WTC11 (cell line): ENCODE results near the gene POU2F1. TPM values are rescaled to one million over a fixed set of nuclear protein-coding genes. Genes with fewer than 3 reads are reported as not detected.

ENCODE experiments used
- ATAC-seq: fragments of 200-7000 bp; cut with Tn5 transposase; 2 replicates; pipeline ENCODE4 v1.10.0; 2021; ENCODE audit warnings: mild to moderate bottlenecking, moderate library complexity
- CTCF ChIA-PET: fragments of 300-600 bp; sonication (Branson Sonifier 250); formaldehyde crosslinking; loops from one replicate; lab custom pipeline; 2021; ENCODE audit warnings: antibody characterized with exemption; lab: Charles Lee
- POLR2A ChIA-PET: fragments of 350-600 bp; sonication (Branson Sonifier 250); formaldehyde crosslinking; loops from one replicate; lab custom pipeline; 2021; ENCODE audit warnings: antibody characterized with exemption; lab: Charles Lee
- DNase-seq: peaks from one replicate; pipeline ENCODE4 v3.0.0; 2021; ENCODE audit warnings: low spot score
- H3K27ac Mint-ChIP-seq: 2 replicates; pipeline ENCODE4 v1.8.0; 2021; ENCODE audit warnings: mixed read lengths
- H3K27me3 Mint-ChIP-seq: 2 replicates; pipeline ENCODE4 v1.8.0; 2021; ENCODE audit warnings: low read depth, mild to moderate bottlenecking, moderate library complexity, mixed read lengths
- H3K36me3 Mint-ChIP-seq: 2 replicates; pipeline ENCODE4 v1.8.0; 2021; ENCODE audit warnings: mixed read lengths
- H3K4me1 Mint-ChIP-seq: 2 replicates; pipeline ENCODE4 v1.8.0; 2022; ENCODE audit warnings: mixed read lengths
- H3K4me3 Mint-ChIP-seq: 2 replicates; pipeline ENCODE4 v1.8.0; 2021; ENCODE audit warnings: mild to moderate bottlenecking, moderate library complexity, mixed read lengths
- H3K9me3 Mint-ChIP-seq: 2 replicates; pipeline ENCODE4 v1.8.0; 2021; ENCODE audit warnings: mixed read lengths
- ARID4B ChIP-seq: sonication (generic); formaldehyde crosslinking; IDR thresholded peaks from 2 replicates; pipeline ENCODE4 v1.8.0; 2023; ENCODE audit warnings: missing genetic modification reagents, mild to moderate bottlenecking, borderline replicate concordance
- E2F5 ChIP-seq: sonication (generic); formaldehyde crosslinking; IDR thresholded peaks from 2 replicates; pipeline ENCODE4 v1.8.1; 2022; ENCODE audit warnings: mild to moderate bottlenecking, moderate library complexity, missing genetic modification reagents
- HMGXB4 ChIP-seq: sonication (generic); formaldehyde crosslinking; IDR thresholded peaks from 2 replicates; pipeline ENCODE4 v1.8.1; 2023; ENCODE audit warnings: mild to moderate bottlenecking, moderate library complexity, missing genetic modification reagents
- IRF1 ChIP-seq: sonication (generic); formaldehyde crosslinking; IDR thresholded peaks from 2 replicates; pipeline ENCODE4 v1.8.0; 2023; ENCODE audit warnings: missing genetic modification reagents
- SMAD3 ChIP-seq: sonication (generic); formaldehyde crosslinking; IDR thresholded peaks from 2 replicates; pipeline ENCODE4 v1.8.0; 2022; ENCODE audit warnings: missing genetic modification reagents, mild to moderate bottlenecking, borderline replicate concordance
- USF1 ChIP-seq: sonication (generic); formaldehyde crosslinking; IDR thresholded peaks from 2 replicates; pipeline ENCODE4 v1.8.0; 2022; ENCODE audit warnings: mild to moderate bottlenecking, missing genetic modification reagents
- ZNF121 ChIP-seq: sonication (generic); formaldehyde crosslinking; IDR thresholded peaks from 2 replicates; pipeline ENCODE4 v1.8.0; 2023; ENCODE audit warnings: missing genetic modification reagents
- ZNF138 ChIP-seq: sonication (generic); formaldehyde crosslinking; conservative IDR thresholded peaks from 2 replicates; pipeline ENCODE4 v1.8.1; 2022; ENCODE audit warnings: mild to moderate bottlenecking, moderate library complexity, missing genetic modification reagents
- ZNF263 ChIP-seq: sonication (generic); formaldehyde crosslinking; IDR thresholded peaks from 2 replicates; pipeline ENCODE4 v1.8.1; 2022; ENCODE audit warnings: low read depth, mild to moderate bottlenecking, moderate library complexity, missing genetic modification reagents
- total RNA-seq: library from RNA; stranded (reverse); gene quantifications from 3 replicates; pipeline ENCODE4 v1.2.3, GENCODE V29; 2021
- TF ChIP-seq, protein P1 (sequence below): sonication (generic); formaldehyde crosslinking; IDR thresholded peaks from 2 replicates; pipeline ENCODE4 v1.8.1; 2023; ENCODE audit warnings: mild to moderate bottlenecking, missing genetic modification reagents, borderline replicate concordance
- TF ChIP-seq, protein P2 (sequence below): sonication (generic); formaldehyde crosslinking; IDR thresholded peaks from 2 replicates; pipeline ENCODE4 v1.8.1; 2022; ENCODE audit warnings: low read depth, missing genetic modification reagents, borderline replicate concordance
- TF ChIP-seq, protein P3 (sequence below): fragments of 250-450 bp; sonication (Bioruptor Pico); conservative IDR thresholded peaks from 2 replicates; pipeline ENCODE4 v1.9.0; 2021; ENCODE audit warnings: mild to moderate bottlenecking

The POU2F1 gene
- total RNA-seq, 1 experiment from 2014 or later = 51.3 TPM

- no peak for TF ChIP-seq HMGXB4 (CRISPR knock-in tag)
- TF ChIP-seq USF1 (CRISPR knock-in tag) = no peak
- TF ChIP-seq ZNF121 (CRISPR knock-in tag) = no peak
- TF ChIP-seq ZNF138 (CRISPR knock-in tag) = no peak
These were observed 110.1 kb downstream of the POU2F1 start (continued) for GRCh38 chr1:167330601-167331293.

- Mint-ChIP-seq H3K4me3 (no peak overlapping the region), H3K4me1 (peaks cover 60% of the 10 kb centered on the region), H3K36me3 (peaks cover 8% of the 10 kb centered on the region), H3K27ac (no peak overlapping the region), H3K27me3 (no peaks in the 10 kb centered on the region), H3K9me3 (no peaks in the 10 kb centered on the region)
- no peak for TF ChIP-seq ZNF263 (CRISPR knock-in tag)
- ATAC-seq (no peak), DNase-seq (no peak)
- ChIA-PET CTCF (no interaction called here), POLR2A (no interaction called here)
These were observed 111.0 kb downstream of the POU2F1 start for GRCh38 chr1:167331650-167332049.

GRCh38 chr1:167332503-167332902, 111.8 kb downstream of the POU2F1 start:
- H3K4me3 Mint-ChIP-seq = no peak overlapping the region
- ChIA-PET POLR2A (no interaction called here), CTCF (interaction anchor here (1.2 kb wide), 1 partner anchor 10 kb away, joined by 5 read pairs; no protein-coding TSS in a partner anchor)
- DNase-seq (no peak), ATAC-seq (no peak)
- no peaks in the 10 kb centered on the region for H3K9me3 Mint-ChIP-seq
- H3K27ac Mint-ChIP-seq = no peak overlapping the region
- peaks cover 55% of the 10 kb centered on the region for H3K4me1 Mint-ChIP-seq
- no peaks in the 10 kb centered on the region for H3K27me3 Mint-ChIP-seq
- peaks cover 13% of the 10 kb centered on the region for H3K36me3 Mint-ChIP-seq
- TF ChIP-seq IRF1 = no peak
- TF ChIP-seq, protein P1, sequence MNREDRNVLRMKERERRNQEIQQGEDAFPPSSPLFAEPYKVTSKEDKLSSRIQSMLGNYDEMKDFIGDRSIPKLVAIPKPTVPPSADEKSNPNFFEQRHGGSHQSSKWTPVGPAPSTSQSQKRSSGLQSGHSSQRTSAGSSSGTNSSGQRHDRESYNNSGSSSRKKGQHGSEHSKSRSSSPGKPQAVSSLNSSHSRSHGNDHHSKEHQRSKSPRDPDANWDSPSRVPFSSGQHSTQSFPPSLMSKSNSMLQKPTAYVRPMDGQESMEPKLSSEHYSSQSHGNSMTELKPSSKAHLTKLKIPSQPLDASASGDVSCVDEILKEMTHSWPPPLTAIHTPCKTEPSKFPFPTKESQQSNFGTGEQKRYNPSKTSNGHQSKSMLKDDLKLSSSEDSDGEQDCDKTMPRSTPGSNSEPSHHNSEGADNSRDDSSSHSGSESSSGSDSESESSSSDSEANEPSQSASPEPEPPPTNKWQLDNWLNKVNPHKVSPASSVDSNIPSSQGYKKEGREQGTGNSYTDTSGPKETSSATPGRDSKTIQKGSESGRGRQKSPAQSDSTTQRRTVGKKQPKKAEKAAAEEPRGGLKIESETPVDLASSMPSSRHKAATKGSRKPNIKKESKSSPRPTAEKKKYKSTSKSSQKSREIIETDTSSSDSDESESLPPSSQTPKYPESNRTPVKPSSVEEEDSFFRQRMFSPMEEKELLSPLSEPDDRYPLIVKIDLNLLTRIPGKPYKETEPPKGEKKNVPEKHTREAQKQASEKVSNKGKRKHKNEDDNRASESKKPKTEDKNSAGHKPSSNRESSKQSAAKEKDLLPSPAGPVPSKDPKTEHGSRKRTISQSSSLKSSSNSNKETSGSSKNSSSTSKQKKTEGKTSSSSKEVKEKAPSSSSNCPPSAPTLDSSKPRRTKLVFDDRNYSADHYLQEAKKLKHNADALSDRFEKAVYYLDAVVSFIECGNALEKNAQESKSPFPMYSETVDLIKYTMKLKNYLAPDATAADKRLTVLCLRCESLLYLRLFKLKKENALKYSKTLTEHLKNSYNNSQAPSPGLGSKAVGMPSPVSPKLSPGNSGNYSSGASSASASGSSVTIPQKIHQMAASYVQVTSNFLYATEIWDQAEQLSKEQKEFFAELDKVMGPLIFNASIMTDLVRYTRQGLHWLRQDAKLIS (CRISPR knock-in tag) = no peak
- TF ChIP-seq, protein P2, sequence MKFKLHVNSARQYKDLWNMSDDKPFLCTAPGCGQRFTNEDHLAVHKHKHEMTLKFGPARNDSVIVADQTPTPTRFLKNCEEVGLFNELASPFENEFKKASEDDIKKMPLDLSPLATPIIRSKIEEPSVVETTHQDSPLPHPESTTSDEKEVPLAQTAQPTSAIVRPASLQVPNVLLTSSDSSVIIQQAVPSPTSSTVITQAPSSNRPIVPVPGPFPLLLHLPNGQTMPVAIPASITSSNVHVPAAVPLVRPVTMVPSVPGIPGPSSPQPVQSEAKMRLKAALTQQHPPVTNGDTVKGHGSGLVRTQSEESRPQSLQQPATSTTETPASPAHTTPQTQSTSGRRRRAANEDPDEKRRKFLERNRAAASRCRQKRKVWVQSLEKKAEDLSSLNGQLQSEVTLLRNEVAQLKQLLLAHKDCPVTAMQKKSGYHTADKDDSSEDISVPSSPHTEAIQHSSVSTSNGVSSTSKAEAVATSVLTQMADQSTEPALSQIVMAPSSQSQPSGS (CRISPR knock-in tag) = no peak
- TF ChIP-seq, protein P3, sequence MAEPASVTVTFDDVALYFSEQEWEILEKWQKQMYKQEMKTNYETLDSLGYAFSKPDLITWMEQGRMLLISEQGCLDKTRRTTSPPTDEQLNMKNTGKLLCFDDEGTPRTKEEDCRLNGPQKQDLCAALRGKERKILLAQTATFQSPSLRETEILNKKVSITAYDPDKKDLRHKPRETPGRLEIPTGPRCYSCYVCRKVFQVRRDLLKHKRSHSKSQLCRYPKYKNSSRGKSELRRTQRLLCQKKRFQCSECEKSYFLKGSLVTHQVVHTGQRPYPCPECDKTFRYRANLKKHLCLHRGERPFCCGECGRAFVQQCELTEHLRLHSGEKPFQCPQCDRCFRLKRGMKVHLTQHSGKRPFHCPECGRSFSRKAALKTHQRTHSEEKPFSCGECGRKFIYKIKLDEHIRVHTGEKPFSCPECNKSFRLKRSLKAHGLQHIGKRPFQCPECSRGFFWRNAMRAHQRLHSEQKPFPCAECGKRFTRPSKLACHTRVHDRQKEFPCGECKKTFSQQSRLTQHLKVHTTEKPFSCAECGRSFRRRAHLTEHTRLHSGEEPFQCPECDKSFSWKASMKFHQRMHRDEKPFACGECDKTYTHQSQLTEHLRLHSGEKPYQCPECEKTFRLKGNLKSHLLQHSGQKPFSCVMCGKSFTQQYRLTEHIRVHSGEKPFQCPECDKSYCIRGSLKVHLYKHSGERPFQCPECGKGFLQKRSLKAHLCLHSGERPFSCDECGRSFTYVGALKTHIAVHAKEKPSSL = no peak
- TF ChIP-seq E2F5 = no peak
- no peak for TF ChIP-seq ARID4B
- TF ChIP-seq SMAD3 (CRISPR knock-in tag) = no peak
